Activated CD4-positive, alpha-beta T cell treated with anti-CD3 and anti-CD28 coated beads, Interleukin-2, amount 50 U/mL, for 4 hours (primary cell): ENCODE results near the gene AGBL4.
"Not testable (repeated sequence)": the region's sequence is repeated elsewhere in the genome, so short reads cannot be mapped to it uniquely, and the experiment has no call there.

Source experiments
- DNase-seq, 2 experiments: peaks; one replicate each; pipeline ENCODE4 v3.0.0-alpha.2; 2020

Gene AGBL4

DNA sequence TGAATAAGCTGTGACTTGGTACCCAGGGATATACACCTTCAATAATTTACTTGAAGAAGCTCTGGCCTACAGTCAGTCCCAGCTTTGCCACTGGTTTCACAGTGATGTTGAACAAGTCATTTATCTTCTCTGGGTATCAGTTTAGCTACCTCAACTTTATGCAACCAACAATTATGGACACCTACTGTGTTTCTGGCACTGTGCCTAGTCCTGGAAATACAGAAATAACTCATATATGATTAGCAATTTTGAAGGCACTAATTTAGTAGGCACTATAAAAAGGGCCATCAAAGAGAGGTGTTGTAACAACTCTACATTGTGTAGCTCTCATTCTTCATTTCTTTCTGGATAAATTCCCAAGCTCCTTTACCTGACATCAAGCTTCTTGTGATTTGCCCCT is 1463.2 kb downstream of the AGBL4 start:
- no peak for DNase-seq

DNA sequence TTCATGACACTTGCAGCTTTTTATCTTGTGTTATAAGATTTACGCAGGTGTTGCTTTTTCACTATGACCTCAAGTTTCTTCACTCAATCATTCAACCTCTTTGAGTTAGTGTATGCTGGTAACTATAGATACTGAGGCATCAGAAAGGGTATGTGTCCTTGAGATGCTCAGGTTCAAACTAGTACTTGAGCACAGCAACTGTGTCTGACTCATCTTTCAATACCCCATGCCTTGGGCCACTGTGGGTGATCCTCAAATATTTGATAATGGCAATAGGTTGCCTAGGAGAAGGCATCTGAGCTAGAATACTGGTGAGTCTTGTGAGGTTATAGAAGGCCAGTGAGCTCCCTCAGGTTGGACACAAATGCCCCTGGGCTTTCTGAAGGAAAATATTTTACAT is 1463.6 kb downstream of the AGBL4 start:
- DNase-seq: no peak

DNA sequence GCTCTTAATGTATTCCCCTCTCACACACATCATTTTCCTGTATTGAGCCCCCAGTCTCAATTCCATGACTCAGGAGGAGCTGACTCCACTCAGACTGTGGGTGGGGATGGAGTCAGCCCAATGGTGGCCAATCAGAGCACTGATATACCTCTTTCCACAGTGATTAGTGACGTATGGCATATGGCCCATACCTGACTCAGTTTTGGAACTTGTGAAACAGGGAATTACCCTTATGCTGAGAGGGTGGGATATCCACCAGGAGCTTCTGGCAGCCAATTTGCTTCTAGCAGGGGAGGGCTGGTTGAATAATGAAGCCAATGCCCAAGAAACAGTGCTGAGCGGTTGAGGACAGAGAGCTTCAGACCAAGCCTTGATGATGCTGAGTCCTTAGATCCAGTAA is 1465.4 kb downstream of the AGBL4 start:
- DNase-seq: no peak

DNA sequence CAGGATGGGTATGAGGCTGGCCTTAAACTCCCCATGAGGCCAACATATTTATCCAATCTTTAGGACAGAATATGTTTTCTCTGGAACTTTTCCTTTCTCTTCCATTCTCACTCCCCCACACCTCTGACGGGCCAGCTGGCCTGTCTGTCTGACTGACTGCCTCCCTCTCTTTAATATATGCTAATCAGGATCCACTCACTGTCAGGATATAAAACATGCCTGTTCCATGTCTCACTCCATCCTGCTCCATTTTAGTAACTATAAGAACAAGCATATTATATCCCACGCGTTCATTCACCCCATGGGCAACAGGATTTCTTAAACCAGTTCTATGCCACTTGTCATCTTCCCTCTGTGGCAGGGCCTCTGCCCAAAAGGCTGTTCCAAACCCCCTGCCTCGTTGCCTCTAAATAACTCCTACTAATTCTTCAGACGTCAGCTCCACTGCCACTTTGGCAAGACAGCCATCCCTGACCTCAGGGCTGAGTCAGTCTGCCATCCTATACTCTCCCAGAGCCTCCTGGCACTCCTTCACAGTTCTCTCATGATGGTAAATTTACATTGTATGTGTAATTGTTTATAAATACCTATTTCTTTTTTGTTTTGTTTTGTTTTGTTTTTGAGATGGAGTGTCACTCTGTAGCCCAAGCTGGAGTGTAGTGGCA is 1467.4 kb downstream of the AGBL4 start:
- no peak for DNase-seq

DNA sequence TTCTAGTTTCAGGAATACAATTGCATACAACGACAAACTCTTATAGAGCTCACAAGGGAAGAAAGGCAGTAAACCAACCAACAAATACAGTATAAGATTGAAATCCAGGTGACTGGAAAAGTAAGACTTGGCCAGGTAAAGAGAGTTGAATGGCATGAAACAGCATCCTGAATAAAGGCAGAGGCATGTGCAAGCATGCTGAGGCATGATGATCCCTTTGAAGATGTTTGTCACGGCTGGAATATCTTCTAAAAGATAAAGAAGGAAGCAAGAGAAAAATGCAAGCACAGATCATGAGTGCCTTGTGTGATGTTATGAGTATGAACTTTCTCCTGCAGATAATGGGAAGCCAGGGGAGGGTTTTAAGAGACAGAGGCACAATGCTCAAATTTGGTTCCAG is 1468.5 kb downstream of the AGBL4 start:
- DNase-seq: no peak

DNA sequence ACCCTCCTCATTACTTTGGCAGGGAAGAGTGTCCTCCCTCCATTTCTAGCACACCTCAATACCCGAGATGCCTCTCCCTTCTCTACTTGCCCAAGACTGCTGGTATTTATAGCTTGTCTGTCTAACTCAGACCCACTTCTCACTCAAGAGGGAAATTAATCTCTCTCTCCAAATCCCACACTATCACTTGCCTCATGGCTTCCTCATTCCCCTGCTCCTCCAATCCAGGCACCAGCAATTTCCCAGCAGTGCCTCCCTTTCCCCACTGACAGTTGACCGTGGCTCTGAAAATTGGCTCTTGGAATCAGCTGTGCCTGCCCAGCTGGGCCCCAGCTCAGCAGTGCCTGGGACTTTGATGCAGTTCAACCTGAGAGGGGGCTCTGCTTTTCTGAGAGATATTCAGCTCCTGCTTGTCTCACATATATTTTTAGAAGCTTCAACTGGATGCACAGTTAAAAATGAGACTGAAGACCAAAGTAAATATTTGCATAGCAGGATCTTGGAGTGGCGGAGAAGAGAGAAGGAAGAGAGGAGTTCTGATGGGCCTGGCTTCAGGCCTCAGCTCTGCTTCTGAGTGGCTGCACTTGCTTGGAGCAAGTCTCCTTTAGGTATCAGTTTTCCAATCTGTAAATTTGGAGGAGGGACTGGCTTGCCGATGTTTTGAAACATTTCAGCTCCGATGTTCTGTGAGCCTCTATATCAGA is 1470.7 kb downstream of the AGBL4 start:
- DNase-seq: no peak

DNA sequence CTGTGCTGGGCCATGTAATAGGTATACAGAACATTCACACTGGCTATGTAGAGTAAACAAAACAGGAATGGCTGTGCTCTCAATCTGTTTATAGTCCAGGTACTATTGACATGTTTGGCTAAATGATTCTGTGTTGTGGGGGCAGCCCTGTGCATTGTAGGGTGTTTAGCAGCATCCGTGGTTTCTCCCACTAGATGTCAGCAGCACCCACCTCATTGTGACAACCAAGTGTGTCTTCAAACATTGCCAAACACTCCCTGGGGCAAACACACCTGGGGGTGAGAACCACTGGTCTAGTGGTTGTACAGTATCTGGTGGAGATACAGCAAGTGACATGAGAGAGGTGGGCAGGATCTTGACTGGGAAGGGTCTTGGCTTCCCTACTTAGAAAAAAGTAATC is 1471.3 kb downstream of the AGBL4 start:
- no peak for DNase-seq

DNA sequence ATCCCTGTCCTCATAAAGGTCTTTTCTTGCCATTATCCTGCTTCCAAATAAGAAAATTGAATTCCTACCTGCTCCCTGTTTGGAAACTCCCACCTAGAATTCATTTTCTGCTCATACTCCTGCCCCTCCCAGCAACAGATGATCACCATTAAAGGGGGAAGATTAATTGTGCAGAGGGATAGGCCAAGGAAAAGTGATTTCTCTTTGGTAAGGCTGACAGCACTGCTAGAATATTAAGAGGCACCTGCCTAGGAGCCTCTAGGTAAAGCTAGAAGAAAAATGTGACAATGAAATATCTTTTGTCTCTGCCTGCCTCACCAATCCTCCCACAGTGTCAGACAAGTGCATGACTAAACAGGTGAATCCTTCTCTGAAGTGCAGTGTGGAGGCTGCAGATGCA is 1474.8 kb downstream of the AGBL4 start:
- no peak for DNase-seq

DNA sequence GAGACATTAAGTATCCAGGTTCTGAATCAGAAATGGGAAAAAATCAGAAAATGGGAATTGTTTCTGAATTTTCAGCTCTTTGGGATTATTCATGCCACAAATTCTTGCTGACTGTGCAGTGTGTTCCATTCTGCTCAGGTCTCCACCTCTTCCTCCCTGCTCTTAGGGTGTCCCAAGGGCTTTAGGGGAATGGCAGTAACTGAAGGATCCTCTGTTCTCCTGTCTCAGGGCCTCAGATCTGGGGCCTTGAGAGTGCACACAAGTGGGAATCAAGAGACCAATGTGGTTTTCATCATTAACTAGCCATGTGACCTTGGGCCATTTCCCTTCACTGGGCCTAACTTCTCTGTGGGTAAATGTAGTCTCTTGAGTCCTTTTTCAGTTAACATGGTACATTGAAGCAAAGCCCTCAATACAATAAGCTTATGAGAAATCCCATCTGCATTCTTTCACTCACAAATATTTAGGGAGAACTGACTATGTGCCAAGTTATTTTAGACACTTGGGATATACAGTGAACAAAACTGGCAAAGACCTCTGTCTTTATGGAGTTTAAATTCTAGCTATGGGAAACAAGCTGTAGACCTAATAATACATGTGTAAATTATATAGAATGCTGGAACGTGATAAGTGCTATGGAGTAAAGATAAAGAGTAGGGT is 1476.1 kb downstream of the AGBL4 start:
- DNase-seq: no peak

DNA sequence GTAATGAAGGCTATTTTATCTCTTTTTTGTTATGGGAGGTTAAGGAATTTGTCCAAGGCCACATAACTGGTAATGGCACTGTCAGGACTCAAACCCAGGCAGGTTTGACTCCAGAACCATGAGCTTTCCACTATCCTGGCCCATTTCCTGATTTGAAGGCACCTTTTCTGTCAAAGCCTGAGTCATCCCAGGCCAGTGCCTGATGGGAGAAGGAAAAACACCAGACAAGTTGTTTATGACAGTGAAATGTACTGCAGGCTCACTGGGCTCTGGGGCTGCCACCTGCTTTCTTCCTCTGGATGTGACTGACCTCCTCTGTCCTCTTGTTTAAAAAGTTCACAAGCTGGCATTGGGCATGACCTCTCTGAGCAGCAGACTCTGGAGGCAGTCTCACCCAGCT is 1479.9 kb downstream of the AGBL4 start:
- DNase-seq: no peak

DNA sequence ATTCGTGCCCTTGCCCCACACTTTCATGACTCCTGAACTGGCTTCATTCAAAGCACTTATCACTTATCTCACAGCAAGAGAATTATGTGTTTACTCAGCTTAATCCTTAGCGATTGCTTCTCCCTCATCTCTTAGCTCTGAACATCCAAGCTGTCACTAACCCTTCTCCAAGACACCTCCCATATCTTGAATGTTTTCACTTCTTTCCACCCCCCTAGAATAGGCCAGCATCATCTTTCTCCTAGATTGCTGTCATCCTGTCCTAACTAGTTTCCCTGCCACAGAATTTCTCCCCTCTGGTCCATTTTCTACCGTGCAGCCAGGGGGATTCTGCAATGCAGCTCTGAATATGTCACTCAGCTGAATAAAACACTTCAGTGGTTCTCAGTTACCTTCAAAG is 1483.2 kb downstream of the AGBL4 start:
- no peak for DNase-seq

DNA sequence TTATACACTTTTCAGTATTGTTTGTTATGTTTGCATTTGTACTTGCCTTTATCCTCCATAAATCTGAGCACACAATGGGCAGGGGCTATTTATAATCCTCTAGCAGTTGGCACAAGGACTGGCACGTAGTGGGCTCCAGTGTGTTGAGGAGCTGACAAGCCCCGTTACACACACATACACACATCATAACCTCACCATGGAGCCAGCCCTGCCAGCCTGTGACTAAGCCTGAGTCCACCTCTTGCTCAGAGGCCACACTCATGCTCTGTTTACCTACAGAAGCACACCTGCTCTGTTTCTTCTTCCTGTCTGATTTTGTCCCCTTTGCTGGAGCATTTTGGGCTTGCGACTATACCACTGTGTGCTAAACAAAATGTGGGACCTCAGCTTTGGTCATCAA is 1487.3 kb downstream of the AGBL4 start:
- DNase-seq: no peak

DNA sequence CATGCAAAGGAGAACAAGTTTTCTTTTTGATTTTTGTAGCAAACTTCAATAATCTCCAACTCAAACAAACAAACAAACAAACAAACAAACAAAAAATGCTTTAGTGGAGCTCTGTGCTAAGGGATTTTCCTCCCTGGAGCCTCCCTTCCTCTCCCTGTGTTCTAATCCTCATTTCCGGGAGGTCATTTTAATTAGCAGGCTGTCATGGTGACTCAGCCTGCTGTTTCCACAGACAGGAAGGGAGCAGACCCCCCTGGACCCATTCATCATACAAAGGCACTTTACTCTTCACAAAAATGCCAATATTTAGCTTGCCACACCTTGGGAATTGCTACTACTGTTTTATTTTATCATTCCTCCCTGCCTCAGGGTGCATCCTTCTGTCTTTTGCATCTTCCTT is 1490.8 kb downstream of the AGBL4 start:
- DNase-seq: no peak

DNA sequence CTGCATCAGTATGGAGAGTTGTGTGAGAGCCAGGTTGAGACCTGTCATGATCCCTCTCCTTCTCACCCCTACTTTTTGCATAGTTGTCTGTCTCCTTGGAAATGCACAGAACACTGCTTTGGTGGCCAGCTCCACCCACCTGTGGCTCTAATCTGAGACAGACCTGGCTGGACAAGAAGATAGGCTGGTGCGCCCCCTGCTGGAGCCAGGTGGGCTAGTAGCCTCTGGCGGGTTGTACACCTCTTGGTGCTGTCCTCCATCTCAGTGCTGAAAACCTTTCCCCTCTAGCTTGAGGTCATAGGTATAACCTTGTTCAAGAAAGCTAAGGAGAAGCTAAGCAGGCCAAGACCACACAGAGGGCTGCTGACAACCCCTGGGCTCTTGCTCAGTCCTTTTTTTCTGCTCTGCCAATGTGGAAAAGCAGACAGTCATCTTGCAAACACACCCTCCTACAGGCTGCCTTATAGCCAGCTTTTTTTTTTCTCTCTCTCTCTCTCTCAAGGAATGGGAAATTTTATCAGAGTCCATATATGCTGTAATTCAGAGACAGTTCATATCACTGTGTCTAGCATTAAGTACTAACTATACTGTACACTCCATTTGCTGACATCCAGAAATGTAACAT is 1492.9 kb downstream of the AGBL4 start:
- DNase-seq: no peak

DNA sequence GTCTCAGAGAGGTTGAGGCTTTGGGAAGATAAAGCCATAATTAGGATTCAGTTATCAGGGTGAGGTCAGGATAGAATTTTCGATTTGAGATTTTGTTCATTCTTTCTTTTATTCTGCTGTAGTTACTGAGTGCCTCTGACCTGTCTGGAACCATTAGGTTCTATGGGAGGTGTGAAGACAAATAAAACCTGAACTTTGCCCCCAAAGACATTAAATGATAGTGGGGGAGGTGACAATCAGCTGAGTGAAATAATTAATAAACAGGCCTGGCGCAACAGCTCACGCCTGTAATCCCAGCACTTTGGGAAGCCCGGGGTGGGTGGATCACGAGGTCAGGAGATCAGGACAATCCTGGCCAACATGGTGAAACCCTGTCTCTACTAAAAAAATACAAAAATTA is 1496.7 kb downstream of the AGBL4 start:
- no peak for DNase-seq

DNA sequence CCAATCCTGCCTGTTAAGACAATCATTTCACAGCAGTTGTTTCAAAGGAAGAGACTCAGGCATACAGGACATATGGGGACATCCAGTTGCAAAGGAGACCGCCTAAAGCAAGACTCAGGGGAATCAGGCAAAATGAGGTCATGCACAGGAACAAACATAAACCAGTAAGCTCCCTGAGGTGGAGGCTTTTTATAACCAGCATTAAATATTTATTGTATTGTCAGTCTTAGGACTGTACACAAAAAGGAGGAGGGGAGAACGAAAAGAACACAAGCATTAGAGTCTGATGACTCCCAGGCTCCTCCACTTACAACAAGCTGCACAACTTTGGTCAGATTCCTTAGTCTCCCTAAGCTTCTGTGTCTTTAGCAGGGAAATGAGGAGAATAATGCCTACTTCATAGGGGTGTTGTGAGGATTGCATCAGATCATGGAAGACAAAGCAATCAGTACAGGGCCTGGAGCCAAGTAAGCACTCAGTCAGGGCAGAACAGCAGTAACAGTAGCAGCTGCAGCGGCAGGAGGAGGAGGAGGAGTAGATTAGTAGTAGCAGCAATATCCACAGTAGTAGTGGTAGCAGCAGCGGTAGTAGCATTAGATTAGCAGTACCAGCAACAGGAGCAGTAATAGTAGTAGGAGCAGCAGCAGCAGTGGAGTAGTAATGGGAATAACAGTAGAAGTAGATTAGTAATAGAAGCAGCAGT is 1497.6 kb downstream of the AGBL4 start:
- no peak for DNase-seq

DNA sequence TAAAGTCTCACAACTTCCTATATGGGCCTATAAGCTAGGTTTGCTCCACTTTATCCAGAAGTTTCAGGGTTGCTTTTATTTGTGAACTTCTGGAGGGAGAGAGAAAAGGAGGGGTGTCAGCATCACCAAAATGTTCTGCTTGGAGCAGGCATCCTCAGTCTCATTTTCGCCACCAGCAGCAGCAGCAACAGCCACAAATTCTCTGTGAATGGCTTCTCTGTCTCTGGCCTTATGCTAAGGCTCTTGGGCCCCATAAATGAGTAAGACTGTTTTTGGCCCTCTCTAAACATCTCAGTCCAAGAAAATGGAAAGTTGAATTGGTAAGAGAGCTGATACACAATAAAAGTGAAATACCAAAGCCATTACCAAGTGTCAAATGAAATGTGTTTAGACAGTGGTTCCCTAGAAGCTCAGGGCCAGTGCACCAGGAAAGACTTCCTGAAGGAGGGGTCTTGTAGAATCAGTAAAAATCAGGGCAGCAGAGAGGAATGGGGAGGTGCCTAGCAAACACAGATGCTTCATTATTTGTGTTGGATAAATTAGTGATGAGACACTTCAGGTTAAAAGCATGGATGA is 1498.8 kb downstream of the AGBL4 start:
- no peak for DNase-seq

DNA sequence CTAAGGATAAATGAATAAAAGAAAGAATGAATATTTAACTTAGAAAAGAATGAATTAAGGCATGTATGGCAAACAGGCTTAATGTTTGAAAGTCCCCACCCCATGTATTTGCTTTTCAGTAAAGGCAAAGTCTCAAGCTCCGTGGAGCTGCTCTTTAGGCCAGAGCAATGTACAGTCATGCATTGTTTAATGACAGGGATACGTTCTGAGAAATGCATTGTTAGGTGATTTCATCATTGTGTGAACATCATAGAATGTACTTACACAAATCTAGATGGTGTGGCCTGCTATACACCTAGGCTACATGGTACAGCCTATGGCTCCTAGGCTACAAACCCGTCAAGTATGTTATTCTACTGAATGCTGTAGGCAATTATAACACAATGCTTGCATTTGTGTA is 1500.2 kb downstream of the AGBL4 start:
- DNase-seq: no peak

DNA sequence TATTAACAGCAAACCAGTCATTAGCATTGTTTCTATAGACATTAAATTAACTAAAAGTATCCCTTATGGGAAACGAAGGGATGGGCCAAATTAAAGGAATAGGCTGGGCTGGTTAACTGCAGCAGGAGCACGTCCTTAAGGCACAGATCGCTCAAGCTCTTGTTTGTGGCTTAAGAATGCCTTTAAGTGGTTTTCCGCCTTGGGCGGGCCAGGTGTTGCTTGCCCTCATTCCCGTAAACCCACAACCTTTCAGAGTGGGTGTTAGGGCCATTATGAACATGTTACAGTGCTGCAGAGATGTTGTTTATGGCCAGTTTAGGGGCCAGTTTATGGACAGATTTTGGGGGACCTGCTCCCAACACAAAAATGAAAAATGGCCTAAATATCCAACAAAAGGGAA is 1503.9 kb downstream of the AGBL4 start:
- not testable (repeated sequence) for DNase-seq

DNA sequence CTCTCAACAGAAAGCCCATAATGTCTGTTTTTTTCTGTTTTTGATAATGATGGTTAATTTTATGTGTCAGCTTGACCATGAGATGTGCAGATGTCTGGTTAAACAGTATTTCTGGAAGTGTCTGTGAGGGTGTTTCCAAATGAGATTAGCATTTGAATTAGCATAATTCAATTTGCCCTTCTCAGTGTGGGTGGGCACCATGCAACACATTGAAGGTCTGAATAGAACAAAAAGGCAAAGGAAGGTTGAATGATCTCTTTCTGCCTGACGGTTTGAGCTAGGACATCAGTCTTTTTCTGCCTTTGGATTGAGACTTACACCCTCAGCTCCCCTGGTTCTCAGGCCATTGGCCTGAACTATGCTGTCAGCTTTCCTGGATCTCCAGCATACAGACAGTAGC is 1516.9 kb downstream of the AGBL4 start:
- DNase-seq: no peak

DNA sequence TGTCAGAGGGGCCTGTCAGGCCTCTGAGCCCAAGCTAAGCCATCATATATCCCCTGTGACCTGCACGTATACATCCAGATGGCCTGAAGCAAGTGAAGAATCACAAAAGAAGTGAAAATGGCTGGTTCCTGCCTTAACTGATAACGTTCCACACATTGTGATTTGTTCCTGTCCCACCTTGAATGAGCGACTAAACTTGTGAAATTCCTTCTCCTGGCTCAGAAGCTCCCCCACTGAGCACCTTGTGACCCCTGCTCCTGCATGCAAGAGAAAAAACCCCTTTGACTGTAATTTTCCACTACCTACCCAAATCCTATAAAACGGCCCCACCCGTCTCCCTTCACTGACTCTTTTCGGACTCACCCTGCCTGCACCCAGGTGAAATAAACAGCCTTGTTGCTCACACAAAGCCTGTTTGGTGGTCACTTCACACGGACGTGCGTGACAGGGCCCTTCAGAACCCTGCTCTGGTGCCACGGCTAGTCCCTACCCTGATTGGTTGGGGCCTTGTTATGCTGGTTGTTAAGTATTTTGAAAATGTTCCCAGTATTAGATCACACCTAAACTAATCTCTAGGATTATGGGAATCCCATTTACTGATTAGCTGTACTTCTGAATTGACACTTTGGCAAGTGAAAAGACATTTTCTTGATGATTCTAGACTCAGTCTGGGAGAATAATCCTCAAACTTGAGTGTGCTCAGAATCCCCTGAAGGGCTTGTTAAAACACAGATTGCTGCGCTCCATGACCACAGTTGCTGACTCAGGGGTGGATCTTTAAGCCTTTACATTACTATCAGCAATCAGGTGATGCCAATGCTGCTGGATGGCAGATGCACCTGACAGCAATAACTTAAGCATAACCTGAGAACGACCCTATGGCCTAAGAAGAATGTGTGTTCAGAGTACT is 1523.0 kb downstream of the AGBL4 start:
- no peak for DNase-seq

DNA sequence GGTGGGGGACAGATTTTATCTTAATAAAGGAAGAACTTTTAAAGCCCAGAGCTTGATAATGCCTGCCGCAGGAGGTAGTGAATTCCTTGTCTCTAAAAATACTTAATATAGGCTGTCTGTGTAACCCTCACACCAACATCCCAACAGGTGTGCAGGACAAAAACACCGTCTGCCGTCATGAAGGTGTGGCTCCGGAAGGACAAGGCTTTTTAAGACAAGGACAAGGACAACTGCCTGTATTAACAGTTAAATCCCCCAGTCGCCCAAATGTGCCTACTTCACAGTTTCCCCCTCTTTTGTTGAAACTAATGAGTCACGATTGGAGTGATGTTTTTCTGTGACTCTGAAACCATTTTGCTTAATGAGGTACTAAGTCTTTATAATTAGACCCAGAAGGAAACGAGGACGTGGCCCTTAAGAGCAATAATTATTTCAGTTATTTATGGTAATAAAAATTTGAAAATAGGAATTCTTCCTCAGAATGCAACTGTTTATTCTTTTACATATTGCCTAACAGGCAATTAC is 1524.5 kb downstream of the AGBL4 start:
- no peak for DNase-seq
